H9 (cell line): Measurements from ENCODE around the gene CENPB. TPM values are rescaled to one million over a fixed set of nuclear protein-coding genes. Genes with fewer than 3 reads are reported as not detected.

Experiments
- DNase-seq: peaks from one replicate; pipeline ENCODE4 v3.0.0-alpha.2; 2017
- H2AFZ ChIP-seq: one replicate; pipeline ENCODE4 v1.6.1; 2013; ENCODE audit warnings: mild to moderate bottlenecking, low read length, control low read depth, moderate library complexity
- H2AK5ac ChIP-seq: 2 replicates; pipeline ENCODE4 v1.6.1; 2013; ENCODE audit warnings: low read length, control low read depth, mixed read lengths; ENCODE audit not compliant: insufficient read length
- H2BK120ac ChIP-seq: one replicate; pipeline ENCODE4 v1.6.1; 2013; ENCODE audit warnings: low read depth, mild to moderate bottlenecking, low read length, control low read depth, inconsistent platforms; ENCODE audit not compliant: poor library complexity, severe bottlenecking
- H2BK12ac ChIP-seq: 2 replicates; pipeline ENCODE4 v1.6.1; 2013; ENCODE audit warnings: low read length, control low read depth, mixed read lengths, low read depth; ENCODE audit not compliant: insufficient read length
- H2BK15ac ChIP-seq: 2 replicates; pipeline ENCODE4 v1.6.1; 2013; ENCODE audit warnings: low read depth, low read length, control low read depth
- H2BK20ac ChIP-seq: one replicate; pipeline ENCODE4 v1.6.1; 2013; ENCODE audit warnings: low read depth, mild to moderate bottlenecking, low read length, control low read depth, inconsistent platforms; ENCODE audit not compliant: poor library complexity, severe bottlenecking
- H2BK5ac ChIP-seq: 2 replicates; pipeline ENCODE4 v1.6.1; 2013; ENCODE audit warnings: low read length, control low read depth, mixed read lengths; ENCODE audit not compliant: insufficient read length
- H3K14ac ChIP-seq: 2 replicates; pipeline ENCODE4 v1.6.1; 2013; ENCODE audit warnings: low read length, control low read depth; ENCODE audit not compliant: insufficient read depth
- H3K18ac ChIP-seq: 2 replicates; pipeline ENCODE4 v1.6.1; 2013; ENCODE audit warnings: low read depth, mild to moderate bottlenecking, mixed read lengths, low read length, control low read depth; ENCODE audit not compliant: insufficient read length
- H3K23ac ChIP-seq: 2 replicates; pipeline ENCODE4 v1.6.1; 2013; ENCODE audit warnings: low read length, control low read depth, mixed read lengths, low read depth; ENCODE audit not compliant: insufficient read length
- H3K23me2 ChIP-seq: 2 replicates; pipeline ENCODE4 v1.6.1; 2013; ENCODE audit warnings: low read depth, mild to moderate bottlenecking, mixed read lengths, low read length, control low read depth; ENCODE audit not compliant: insufficient read length, poor library complexity, severe bottlenecking
- H3K27ac ChIP-seq: 2 replicates; pipeline ENCODE4 v1.5.1; 2013; ENCODE audit warnings: low read length, control low read depth, mixed read lengths, low read depth; ENCODE audit not compliant: insufficient read length
- H3K27me3 ChIP-seq: 2 replicates; pipeline ENCODE4 v1.6.1; 2013; ENCODE audit warnings: low read length, control low read depth, inconsistent platforms; ENCODE audit not compliant: insufficient read depth
- H3K4ac ChIP-seq: 2 replicates; pipeline ENCODE4 v1.6.1; 2013; ENCODE audit warnings: low read depth, mild to moderate bottlenecking, control low read depth, inconsistent platforms, low read length, moderate library complexity
- H3K4me1 ChIP-seq: 2 replicates; pipeline ENCODE4 v1.6.1; 2013; ENCODE audit warnings: low read length, control low read depth, inconsistent platforms; ENCODE audit not compliant: insufficient read depth
- H3K4me2 ChIP-seq: 2 replicates; pipeline ENCODE4 v1.6.1; 2013; ENCODE audit warnings: low read length, control low read depth, mixed read lengths; ENCODE audit not compliant: insufficient read length, insufficient read depth
- H3K56ac ChIP-seq: 2 replicates; pipeline ENCODE4 v1.6.1; 2013; ENCODE audit warnings: low read depth, mild to moderate bottlenecking, mixed read lengths, low read length, control low read depth; ENCODE audit not compliant: insufficient read length
- H3K79me1 ChIP-seq: 2 replicates; pipeline ENCODE4 v1.6.1; 2013; ENCODE audit warnings: low read depth, mild to moderate bottlenecking, moderate library complexity, low read length, control low read depth, inconsistent platforms; ENCODE audit not compliant: insufficient read depth, poor library complexity, severe bottlenecking
- H3K79me2 ChIP-seq: 2 replicates; pipeline ENCODE4 v1.6.1; 2013; ENCODE audit warnings: low read length, control low read depth, inconsistent platforms; ENCODE audit not compliant: insufficient read depth
- H3K9ac ChIP-seq: 2 replicates; pipeline ENCODE4 v1.6.1; 2013; ENCODE audit warnings: low read length, control low read depth, mixed read lengths; ENCODE audit not compliant: insufficient read length; ENCODE audit errors: extremely low read depth
- H3K9me3 ChIP-seq: one replicate; pipeline ENCODE4 v1.6.1; 2013; ENCODE audit warnings: low read depth, low read length, inconsistent platforms; ENCODE audit not compliant: control insufficient read depth
- H3T11ph ChIP-seq: one replicate; pipeline ENCODE4 v1.6.1; 2013; ENCODE audit warnings: mild to moderate bottlenecking, low read length, control low read depth, inconsistent platforms
- H4K20me1 ChIP-seq: one replicate; pipeline ENCODE4 v1.6.1; 2013; ENCODE audit not compliant: control insufficient read depth, insufficient read length, insufficient read depth
- H4K5ac ChIP-seq: 2 replicates; pipeline ENCODE4 v1.6.1; 2013; ENCODE audit warnings: low read depth, mild to moderate bottlenecking, mixed read lengths, low read length, control low read depth; ENCODE audit not compliant: insufficient read length
- H4K8ac ChIP-seq: replicated peaks from 2 replicates; pipeline ENCODE4 v1.6.1; 2013; ENCODE audit warnings: low read length, control low read depth, mixed read lengths, low read depth; ENCODE audit not compliant: insufficient read length
- H4K91ac ChIP-seq: 2 replicates; pipeline ENCODE4 v1.6.1; 2013; ENCODE audit warnings: low read depth, mild to moderate bottlenecking, moderate library complexity, mixed read lengths, low read length, control low read depth; ENCODE audit not compliant: insufficient read length
- H3K27ac Mint-ChIP-seq, 3 experiments: 2 replicates in 2 of 3; 3 replicates in 1 of 3; pipeline ENCODE4 v1.8.0; 2020 to 2021; ENCODE audit warnings: mixed read lengths in 3 of 3, mild to moderate bottlenecking in 1 of 3, moderate library complexity in 1 of 3
- H3K27me3 Mint-ChIP-seq: 2 replicates; pipeline ENCODE4 v1.8.0; 2021; ENCODE audit warnings: low read depth, mild to moderate bottlenecking, moderate library complexity, mixed read lengths
- H3K36me3 Mint-ChIP-seq, 3 experiments: 2 replicates in 2 of 3; 3 replicates in 1 of 3; pipeline ENCODE4 v1.8.0; 2020 to 2021; ENCODE audit warnings: low read depth in 3 of 3, mixed read lengths in 3 of 3; ENCODE audit not compliant: insufficient read depth in 1 of 3
- H3K4me1 Mint-ChIP-seq, 2 experiments: 2 replicates each; pipeline ENCODE4 v1.8.0; 2020; ENCODE audit warnings: mixed read lengths in 2 of 2
- H3K4me3 Mint-ChIP-seq, 2 experiments: 2 replicates in 1 of 2; 3 replicates in 1 of 2; pipeline ENCODE4 v1.8.0; 2020 to 2021; ENCODE audit warnings: mild to moderate bottlenecking in 2 of 2, mixed read lengths in 2 of 2, moderate library complexity in 1 of 2
- H3K9me3 Mint-ChIP-seq, 2 experiments: 2 replicates in 1 of 2; 3 replicates in 1 of 2; pipeline ENCODE4 v1.8.0; 2020; ENCODE audit warnings: mild to moderate bottlenecking in 2 of 2, mixed read lengths in 2 of 2, moderate library complexity in 1 of 2
- CTCF ChIP-seq: fragments of 200-600 bp; sonication (generic); conservative IDR thresholded peaks from 3 replicates; pipeline ENCODE4 v1.8.0; 2021; ENCODE audit warnings: antibody characterized with exemption, mild to moderate bottlenecking
- WGBS: extraction: QIAGEN DNeasy Blood & Tissue Kit; methylation state at CpG from one replicate; pipeline ENCODE4 v1.1.7; 2013; ENCODE audit warnings: missing lambda C conversion rate, low lambda C conversion rate, mixed read lengths; ENCODE audit not compliant: insufficient read length; ENCODE audit errors: extremely low coverage; 5-methylcytosine and 5-hydroxymethylcytosine counted together
- total RNA-seq: library from RNA; stranded (reverse); gene quantifications from 2 replicates; pipeline ENCODE4 v1.2.1, GENCODE V29; 2021

Gene CENPB
- total RNA-seq, 1 experiment from 2014 or later: 63.1 TPM

DNA sequence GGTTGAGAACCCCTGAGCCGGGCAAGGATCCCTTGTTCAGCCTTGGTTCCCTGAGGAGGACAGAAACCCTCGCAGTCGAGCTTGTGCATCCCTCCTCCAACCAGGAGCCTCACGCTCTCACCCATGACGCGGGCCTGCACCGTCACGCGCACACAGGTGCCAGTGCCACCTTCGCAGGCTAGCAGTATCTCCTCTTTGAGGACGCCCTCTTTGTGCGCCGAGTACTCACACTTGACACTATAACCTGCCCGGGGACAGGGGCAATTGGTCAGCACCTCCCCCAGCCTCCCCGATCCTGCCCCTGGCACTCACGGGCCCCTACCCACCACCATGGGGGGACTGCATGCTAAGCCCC is 32.3 kb downstream of the CENPB start:
- no peak for TF ChIP-seq CTCF
- no peak overlapping the region for H3T11ph ChIP-seq
- H2AK5ac ChIP-seq: no peak overlapping the region
- H3K4ac ChIP-seq: no peak overlapping the region
- Mint-ChIP-seq H3K9me3 (no peaks in the 10 kb centered on the region), H3K36me3 (peaks cover 21 to 33% (median 29%) of the 10 kb centered on the region in 3 experiments; a peak in 6 of 7 replicates), H3K4me3 (no peak overlapping the region), H3K4me1 (peaks cover 7 to 14% of the 10 kb centered on the region in 2 experiments; a peak in 3 of 4 replicates), H3K27ac (no peak overlapping the region), H3K27me3 (peaks cover 24% of the 10 kb centered on the region)
- no peak overlapping the region for H3K14ac ChIP-seq
- no peak overlapping the region for H4K8ac ChIP-seq
- H3K9ac ChIP-seq: no peak overlapping the region
- H3K79me1 ChIP-seq: no peaks in the 10 kb centered on the region
- H3K18ac ChIP-seq: no peak overlapping the region
- no peaks in the 10 kb centered on the region for H4K20me1 ChIP-seq
- no peak overlapping the region for H2AFZ ChIP-seq
- H3K4me2 ChIP-seq: no peak overlapping the region
- no peak overlapping the region for H2BK15ac ChIP-seq
- H3K79me2 ChIP-seq: no peaks in the 10 kb centered on the region
- H2BK120ac ChIP-seq: no peak overlapping the region
- no peak overlapping the region for H4K91ac ChIP-seq
- no peaks in the 10 kb centered on the region for H3K9me3 ChIP-seq
- no peak overlapping the region for H2BK20ac ChIP-seq
- no peak for DNase-seq
- H3K27me3 ChIP-seq: peaks cover 13% of the 10 kb centered on the region
- no peak overlapping the region for H3K23ac ChIP-seq
- WGBS: no CpG with 5 or more reads among the region's 16 CpGs
- no peak overlapping the region for H3K56ac ChIP-seq
- no peak overlapping the region for H2BK5ac ChIP-seq
- peaks cover 2% of the 10 kb centered on the region; the same call in 1 of the 2 replicates for H3K4me1 ChIP-seq
- no peak overlapping the region for H2BK12ac ChIP-seq
- no peak overlapping the region for H3K27ac ChIP-seq
- peaks cover 19% of the 10 kb centered on the region for H3K23me2 ChIP-seq
- H4K5ac ChIP-seq: no peak overlapping the region
